ENCODE results near the gene PTDSS2.

Gene PTDSS2

GRCh38 chr11:405323-405953, 44.6 kb upstream of the PTDSS2 start:
- H3K4me3 ChIP-seq (ENCODE audit: low read depth, low read length) = no peak overlapping the region
- TF ChIP-seq CTCF (IDR thresholded peaks at IDR 0.05; ENCODE audit: low read depth, low read length) (no peak), MAX (IDR thresholded peaks at IDR 0.05; ENCODE audit: low read depth, low read length) (no peak), MYC (IDR thresholded peaks at IDR 0.05; ENCODE audit: low read depth, low read length) (no peak), POLR2A (IDR thresholded peaks at IDR 0.05; ENCODE audit: extremely low read depth, insufficient read length) (no peak)
- no peak for DNase-seq (ENCODE audit: low read depth)

- DNase-seq (ENCODE audit: low read depth) = no peak
- no peak overlapping the region for H3K4me3 ChIP-seq (ENCODE audit: low read depth, low read length)
- TF ChIP-seq MAX (IDR thresholded peaks at IDR 0.05; ENCODE audit: low read depth, low read length) (no peak), POLR2A (IDR thresholded peaks at IDR 0.05; ENCODE audit: extremely low read depth, insufficient read length) (no peak), CTCF (IDR thresholded peaks at IDR 0.05; ENCODE audit: low read depth, low read length) (no peak), MYC (IDR thresholded peaks at IDR 0.05; ENCODE audit: low read depth, low read length) (no peak)
These were observed 43.9 kb upstream of the PTDSS2 start for GRCh38 chr11:405954-406795.

- peak; percentile 91 for DNase-seq (ENCODE audit: low read depth)
- TF ChIP-seq CTCF (IDR thresholded peaks at IDR 0.05; ENCODE audit: low read depth, low read length) = no peak
- TF ChIP-seq MAX (IDR thresholded peaks at IDR 0.05; ENCODE audit: low read depth, low read length) = peak; percentile 8; the same call in 1 of the 2 replicates
- no peak for TF ChIP-seq MYC (IDR thresholded peaks at IDR 0.05; ENCODE audit: low read depth, low read length)
- TF ChIP-seq POLR2A (IDR thresholded peaks at IDR 0.05; ENCODE audit: extremely low read depth, insufficient read length) = no peak
- H3K4me3 ChIP-seq (ENCODE audit: low read depth, low read length) = no peak overlapping the region
These were observed 43.1 kb upstream of the PTDSS2 start for GRCh38 chr11:406796-407650.

- no peak overlapping the region for H3K4me3 ChIP-seq (ENCODE audit: low read depth, low read length)
- TF ChIP-seq MYC (IDR thresholded peaks at IDR 0.05; ENCODE audit: low read depth, low read length) (no peak), MAX (IDR thresholded peaks at IDR 0.05; ENCODE audit: low read depth, low read length) (0 out of 2 replicates have a peak, but pooled peaks have one; percentile 1), POLR2A (IDR thresholded peaks at IDR 0.05; ENCODE audit: extremely low read depth, insufficient read length) (no peak), CTCF (IDR thresholded peaks at IDR 0.05; ENCODE audit: low read depth, low read length) (no peak)
- no peak for DNase-seq (ENCODE audit: low read depth)
These were observed 42.4 kb upstream of the PTDSS2 start for GRCh38 chr11:407651-408123.

All from NB4 (cell line).